Activated CD8-positive, alpha-beta memory T cell treated with anti-CD3 and anti-CD28 coated beads for 4 hours (primary cell): ENCODE measurements around the gene IFRD1.
"Not testable (repeated sequence)": the region's sequence is repeated elsewhere in the genome, so short reads cannot be mapped to it uniquely, and the experiment has no call there.

Experiments
- DNase-seq, 2 donors: peaks; one replicate each; pipeline ENCODE4 v3.0.0-alpha.2; 2020; ENCODE audit warnings: low read depth in 2 of 2

The IFRD1 gene

GRCh38 chr7:112442210-112442609 is 8.1 kb upstream of the IFRD1 start:
- DNase-seq: no peak

GRCh38 chr7:112444505-112444904 is 5.8 kb upstream of the IFRD1 start:
- no peak for DNase-seq

- no peak for DNase-seq
Measured at GRCh38 chr7:112446431-112446830, 3.8 kb upstream of the IFRD1 start.

- DNase-seq: no peak
Measured at GRCh38 chr7:112447406-112447805, 2.9 kb upstream of the IFRD1 start.

GRCh38 chr7:112448381-112448780 is 1.9 kb upstream of the IFRD1 start:
- no peak for DNase-seq

GRCh38 chr7:112448891-112449290 is 1.4 kb upstream of the IFRD1 start:
- DNase-seq: no peak

- peak; percentile 9 to 40 for DNase-seq
Measured at GRCh38 chr7:112449353-112449752, 907 bp upstream of the IFRD1 start.

GRCh38 chr7:112450807-112451761 is 824 bp downstream of the IFRD1 start:
- peak; percentile 69 to 75 for DNase-seq

- DNase-seq: no peak
Measured at GRCh38 chr7:112452102-112452888, 2.0 kb downstream of the IFRD1 start.

GRCh38 chr7:112453505-112454171 is 3.4 kb downstream of the IFRD1 start:
- DNase-seq: no peak

GRCh38 chr7:112454191-112454590 is 3.9 kb downstream of the IFRD1 start:
- not testable (repeated sequence) for DNase-seq

- no peak for DNase-seq
Measured at GRCh38 chr7:112459645-112460044, 9.4 kb downstream of the IFRD1 start.

- no peak for DNase-seq
Measured at GRCh38 chr7:112462236-112462635, 12.0 kb downstream of the IFRD1 start.

- DNase-seq: no peak
Measured at GRCh38 chr7:112467867-112468266, 17.6 kb downstream of the IFRD1 start.

- no peak for DNase-seq
Measured at GRCh38 chr7:112470194-112470593, 19.9 kb downstream of the IFRD1 start.

GRCh38 chr7:112476390-112477052 is 26.3 kb downstream of the IFRD1 start:
- DNase-seq: no peak

GRCh38 chr7:112481121-112481736 is 31.0 kb downstream of the IFRD1 start:
- no peak for DNase-seq

- DNase-seq: no peak
Measured at GRCh38 chr7:112481833-112482670, 31.8 kb downstream of the IFRD1 start.

- DNase-seq: no peak
Measured at GRCh38 chr7:112484671-112485167, 34.5 kb downstream of the IFRD1 start.

- DNase-seq: no peak
Measured at GRCh38 chr7:112485766-112486165, 35.5 kb downstream of the IFRD1 start.
